Stimulated activated CD4-positive, alpha-beta T cell treated with anti-CD3 and anti-CD28 coated beads, Interleukin-4, amount 100 ng/mL, for 48 hours (primary cell): ENCODE results near the gene RAB5B.
A peak's percentile ranks its signal among the peaks of the same experiment; 100 is the strongest.
"Not testable (repeated sequence)": the region's sequence is repeated elsewhere in the genome, so short reads cannot be mapped to it uniquely, and the experiment has no call there.

Source experiments
- DNase-seq, 2 donors: peaks; one replicate each; pipeline ENCODE4 v3.0.0-alpha.2; 2020; ENCODE audit warnings: low read depth in 2 of 2

RAB5B gene

DNA sequence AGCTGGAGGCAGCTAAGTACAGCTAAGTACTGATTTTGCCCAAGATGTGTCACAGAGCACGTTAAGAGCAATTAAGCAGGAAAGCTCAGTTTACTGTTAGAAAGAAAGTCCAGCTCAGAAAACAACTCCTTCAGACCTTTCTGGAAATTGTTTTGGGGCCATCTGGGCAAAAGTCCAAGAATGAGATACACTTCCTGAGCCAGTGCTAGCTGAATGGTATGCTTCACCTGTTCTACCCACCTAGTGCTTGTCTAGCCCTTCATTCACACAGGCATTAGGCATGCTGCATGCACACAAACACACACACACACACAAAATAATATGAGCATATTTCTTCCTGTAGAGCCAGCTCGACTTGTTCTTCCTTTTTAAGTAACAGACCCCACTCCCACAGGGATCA lies 40.3 kb downstream of the RAB5B start:
- no peak for DNase-seq

DNA sequence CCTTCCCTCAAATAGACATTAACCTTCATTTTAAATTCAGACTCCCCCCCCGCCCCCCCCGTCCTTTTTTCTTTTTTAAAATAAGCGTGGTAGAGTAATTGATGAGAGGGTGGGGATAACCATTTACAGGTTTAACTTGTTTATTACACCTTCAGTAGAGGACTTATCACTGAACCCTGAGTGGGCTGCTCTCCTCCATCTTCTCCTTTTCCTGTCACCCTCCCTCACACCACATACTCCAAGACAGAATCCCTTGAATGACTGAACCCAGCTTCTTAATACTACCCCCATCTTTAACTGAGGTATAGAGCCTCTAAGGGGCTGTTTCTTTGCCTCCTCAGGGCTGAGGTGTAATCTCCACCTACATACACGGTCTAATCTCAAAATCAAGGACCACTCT lies 43.3 kb downstream of the RAB5B start:
- DNase-seq = no peak

DNA sequence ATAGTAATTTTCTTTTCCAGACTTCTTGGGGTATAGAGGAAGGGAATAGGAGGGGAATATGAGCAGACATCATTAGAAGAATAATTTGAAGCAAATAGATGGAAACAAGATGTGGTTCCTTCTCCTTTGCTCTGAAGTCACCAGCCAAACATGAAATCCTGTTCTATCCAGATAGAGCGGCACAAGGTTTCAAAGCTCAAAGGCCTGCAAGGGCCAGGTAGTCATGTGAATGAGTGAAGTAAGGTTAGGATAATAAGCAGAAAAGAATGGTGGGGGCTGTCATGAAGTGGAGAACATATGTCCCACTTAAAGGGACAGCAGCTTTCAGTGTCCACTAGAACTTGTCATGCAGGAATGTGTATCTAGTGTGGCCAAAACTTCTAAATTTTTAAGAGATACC lies 44.5 kb downstream of the RAB5B start:
- DNase-seq = no peak

DNA sequence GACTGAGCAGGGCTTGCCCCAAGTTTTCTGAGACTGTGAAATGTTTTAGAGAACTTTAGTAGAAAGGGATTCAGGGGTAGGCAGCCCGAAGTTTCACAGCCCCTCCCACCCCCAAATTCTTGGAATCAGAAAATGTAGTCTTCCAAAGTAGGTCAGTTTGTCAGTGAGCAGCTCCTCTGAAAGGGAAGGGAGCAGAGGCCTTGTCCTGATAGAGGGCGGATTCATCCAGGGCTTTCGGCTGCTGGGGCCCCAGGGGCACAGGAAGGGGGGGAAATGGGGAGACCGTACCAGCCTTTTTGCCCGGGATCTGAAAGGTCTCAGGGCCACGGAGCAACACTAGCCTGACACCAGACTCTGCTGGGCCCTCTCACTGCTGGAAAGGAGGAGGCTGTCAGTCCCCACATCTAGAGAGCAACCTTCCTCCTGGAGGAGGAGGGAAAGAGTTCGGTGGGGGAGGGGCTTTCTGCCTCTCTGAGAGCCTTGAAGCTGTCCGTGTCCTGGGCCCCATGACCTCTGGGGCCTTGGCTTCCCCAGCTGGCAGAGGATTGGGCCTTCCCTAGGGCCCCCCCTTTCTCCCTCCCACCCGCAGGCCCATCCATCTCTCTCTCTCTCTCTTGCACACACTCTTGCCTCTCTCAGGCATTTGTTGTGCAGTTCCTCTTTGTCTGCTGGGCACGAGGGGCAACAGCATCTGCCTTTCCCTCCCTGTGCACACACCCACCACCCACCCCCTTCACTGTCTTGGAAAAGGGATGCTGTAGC lies 46.7 kb downstream of the RAB5B start, which contains the start of gene IKZF4:
Gene IKZF4, plus strand, starts transcription at position 621 of the 762 bp plus-strand sequence. CDS start 451 bp downstream, outside the sequence.
- DNase-seq = no peak

DNA sequence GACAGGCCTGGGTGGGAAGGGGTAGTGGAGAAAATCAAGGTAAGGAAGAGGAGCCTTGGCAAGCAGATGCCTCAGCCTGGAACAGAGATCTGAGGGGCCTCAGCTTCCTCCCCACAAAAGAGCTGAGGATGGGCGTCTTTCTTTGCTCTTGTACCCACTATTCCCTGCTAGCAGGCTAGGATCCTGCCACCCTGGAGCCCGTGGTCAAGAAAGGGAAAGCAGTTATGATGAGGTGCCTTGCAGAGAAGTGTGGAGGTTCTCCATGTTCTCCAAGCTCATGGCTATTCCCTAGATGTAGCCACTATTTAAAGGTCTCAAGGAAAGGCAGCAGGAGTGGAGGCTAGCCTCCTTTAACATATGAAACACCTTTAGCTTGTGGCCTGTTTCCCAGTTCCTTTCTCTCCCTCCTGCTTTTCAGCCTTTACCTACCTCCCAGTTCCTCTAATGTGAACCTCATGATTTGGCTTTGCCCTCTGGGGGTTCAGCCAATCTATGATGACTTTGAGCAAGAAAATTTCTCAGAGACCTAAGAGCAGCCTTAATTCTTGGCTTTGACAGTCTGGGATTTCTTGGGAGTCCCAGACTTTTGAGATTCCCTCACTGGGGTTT lies 48.1 kb downstream of the RAB5B start:
- DNase-seq = no peak

DNA sequence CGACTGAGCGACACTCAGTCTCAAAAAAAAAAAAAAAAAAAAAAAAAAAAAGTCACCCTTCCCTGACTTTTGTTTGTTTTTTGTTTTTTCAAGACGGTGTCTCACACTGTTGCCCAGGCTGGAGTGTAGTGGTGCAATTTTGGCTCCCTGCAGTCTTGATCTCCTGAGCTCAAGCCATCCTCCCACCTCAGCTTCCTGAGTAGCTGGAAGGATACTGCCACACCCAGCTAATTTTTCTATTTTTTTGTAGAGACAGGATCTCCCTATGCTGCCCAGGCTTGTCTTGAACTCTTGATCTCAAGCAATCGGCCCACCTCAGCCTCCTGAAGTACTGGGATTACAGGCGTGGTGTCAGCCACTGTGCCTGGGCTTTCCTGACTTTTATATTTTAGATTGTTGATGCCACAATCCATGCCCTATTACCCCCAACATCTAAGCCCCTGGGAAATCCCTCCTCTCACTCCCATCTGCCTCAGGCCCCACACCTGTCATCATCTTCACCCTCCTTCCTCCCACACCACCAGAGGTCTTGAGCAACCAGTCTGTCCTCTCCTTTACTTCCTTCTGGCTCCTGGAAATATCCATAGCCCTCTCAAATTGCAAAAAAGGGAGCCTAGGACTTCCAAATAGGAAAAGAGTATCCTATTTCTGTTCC lies 54.8 kb downstream of the RAB5B start:
- DNase-seq = no peak

DNA sequence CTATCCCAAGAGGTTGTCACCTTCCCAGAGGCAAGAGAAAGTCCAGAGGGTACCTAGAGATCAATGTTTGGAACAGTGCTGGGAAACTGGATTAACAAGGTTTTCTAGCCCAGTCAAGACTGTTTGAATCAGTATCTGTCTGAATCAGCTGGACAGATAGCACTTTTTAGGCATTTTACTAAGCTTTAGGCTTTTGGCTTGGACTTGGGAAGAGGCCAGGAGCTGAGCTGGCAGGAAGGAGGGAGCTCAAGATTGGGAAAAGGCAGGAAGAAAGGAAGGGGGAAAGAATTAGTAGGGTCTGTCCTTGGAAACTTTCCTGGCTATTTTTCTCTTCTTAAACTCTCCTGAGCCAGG lies 55.3 kb downstream of the RAB5B start:
- no peak for DNase-seq

DNA sequence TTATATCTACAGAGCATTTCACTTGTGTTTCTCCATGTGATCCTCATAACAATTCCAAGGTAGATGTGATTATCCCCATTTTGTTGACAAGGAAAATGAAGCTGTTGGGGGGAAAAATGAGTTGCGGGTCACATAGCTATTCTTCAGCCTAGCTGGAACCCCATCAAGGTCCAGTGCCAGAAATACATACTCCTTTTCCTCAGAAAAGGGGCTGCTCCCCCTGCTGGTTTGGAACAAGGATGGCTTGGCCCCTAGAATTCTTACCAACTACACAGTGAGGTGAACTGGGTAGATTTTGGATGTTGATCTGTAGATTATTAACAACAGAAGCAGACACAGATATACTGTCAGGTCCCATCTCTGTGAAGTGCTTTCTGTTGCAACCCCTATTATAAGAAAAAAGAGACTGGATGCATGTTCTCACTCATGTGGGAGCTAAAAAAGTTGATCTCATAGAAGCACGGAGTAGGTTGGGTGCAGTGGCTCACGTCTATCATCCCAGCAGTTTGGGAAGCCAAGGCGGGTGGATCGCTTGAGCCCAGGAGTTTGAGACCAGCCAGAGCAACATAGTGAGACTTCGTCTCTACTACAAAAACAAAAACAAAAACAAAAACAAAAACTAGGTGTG lies 55.9 kb downstream of the RAB5B start:
- DNase-seq = peak in 1 of 2 donors; percentile 27

DNA sequence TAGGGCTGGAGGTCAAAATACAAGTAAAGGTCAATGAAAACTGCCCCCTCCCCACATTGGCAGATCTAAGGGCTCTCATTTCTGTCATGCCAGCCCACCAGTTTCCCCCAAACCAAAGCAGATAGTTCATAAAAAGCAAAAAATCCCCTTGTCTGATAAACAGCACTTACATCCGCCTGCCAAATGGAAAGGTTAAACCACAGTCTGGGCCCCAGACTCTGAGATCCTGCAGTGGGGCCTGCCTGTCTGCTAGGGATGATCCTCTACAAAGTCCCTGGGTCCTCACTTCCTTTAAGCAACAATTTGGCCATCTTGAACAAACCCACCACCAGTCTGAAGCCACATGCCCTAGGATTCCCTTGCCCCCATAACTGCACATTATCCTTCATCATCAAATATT lies 58.1 kb downstream of the RAB5B start:
- no peak for DNase-seq

DNA sequence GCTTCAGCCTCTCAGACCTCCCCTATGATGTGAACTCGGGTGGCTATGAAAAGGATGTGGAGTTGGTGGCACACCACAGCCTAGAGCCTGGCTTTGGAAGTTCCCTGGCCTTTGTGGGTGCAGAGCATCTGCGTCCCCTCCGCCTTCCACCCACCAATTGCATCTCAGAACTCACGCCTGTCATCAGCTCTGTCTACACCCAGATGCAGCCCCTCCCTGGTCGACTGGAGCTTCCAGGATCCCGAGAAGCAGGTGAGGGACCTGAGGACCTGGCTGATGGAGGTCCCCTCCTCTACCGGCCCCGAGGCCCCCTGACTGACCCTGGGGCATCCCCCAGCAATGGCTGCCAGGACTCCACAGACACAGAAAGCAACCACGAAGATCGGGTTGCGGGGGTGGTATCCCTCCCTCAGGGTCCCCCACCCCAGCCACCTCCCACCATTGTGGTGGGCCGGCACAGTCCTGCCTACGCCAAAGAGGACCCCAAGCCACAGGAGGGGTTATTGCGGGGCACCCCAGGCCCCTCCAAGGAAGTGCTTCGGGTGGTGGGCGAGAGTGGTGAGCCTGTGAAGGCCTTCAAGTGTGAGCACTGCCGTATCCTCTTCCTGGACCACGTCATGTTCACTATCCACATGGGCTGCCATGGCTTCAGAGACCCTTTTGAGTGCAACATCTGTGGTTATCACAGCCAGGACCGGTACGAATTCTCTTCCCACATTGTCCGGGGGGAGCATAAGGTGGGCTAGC lies 60.9 kb downstream of the RAB5B start:
- no peak for DNase-seq

DNA sequence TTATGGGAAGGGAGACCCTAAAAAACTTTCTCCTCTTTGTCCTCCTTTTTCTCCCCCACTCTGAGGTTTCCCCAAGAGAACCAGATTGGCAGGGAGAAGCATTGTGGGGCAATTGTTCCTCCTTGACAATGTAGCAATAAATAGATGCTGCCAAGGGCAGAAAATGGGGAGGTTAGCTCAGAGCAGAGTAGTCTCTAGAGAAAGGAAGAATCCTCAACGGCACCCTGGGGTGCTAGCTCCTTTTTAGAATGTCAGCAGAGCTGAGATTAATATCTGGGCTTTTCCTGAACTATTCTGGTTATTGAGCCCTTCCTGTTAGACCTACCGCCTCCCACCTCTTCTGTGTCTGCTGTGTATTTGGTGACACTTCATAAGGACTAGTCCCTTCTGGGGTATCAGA lies 63.3 kb downstream of the RAB5B start:
- DNase-seq = no peak

DNA sequence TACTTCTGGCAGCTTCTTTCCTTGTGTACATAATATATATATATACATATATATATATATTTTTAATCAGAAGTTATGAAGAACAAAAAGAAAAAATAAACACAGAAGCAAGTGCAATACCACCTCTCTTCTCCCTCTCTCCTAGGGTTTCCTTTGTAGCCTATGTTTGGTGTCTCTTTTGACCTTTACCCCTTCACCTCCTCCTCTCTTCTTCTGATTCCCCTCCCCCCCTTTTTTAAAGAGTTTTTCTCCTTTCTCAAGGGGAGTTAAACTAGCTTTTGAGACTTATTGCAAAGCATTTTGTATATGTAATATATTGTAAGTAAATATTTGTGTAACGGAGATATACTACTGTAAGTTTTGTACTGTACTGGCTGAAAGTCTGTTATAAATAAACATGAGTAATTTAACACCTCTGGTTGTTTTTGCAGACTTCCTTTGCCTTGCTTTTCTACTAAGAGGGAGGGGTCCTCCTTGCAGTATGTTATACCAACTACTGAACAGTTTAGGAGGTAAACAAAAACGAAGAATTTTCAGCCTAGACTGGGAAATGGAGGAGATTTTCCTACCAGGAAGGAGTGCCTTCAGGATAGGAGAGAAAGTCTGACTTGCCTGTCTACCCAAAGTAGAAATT lies 64.3 kb downstream of the RAB5B start:
- no peak for DNase-seq

DNA sequence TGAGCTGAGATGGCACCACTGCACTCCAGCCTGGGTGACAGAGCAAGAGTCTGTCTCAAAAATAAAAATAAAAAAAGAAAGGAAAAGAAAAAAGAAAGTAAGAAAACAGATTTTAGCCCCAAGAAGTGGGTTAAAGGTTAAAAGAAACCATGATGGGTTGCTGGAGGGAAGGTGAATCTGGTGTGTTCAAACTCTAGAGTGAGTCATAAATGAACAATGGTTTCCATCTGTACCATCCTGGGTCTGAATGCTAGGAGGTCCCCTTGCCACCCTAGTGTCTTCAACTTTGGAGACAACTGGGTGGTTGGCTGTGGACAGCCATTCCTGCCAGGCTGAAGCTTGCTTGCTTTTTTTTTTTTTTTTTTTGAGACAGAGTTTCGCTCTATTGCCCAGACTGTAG lies 66.3 kb downstream of the RAB5B start:
- DNase-seq = no peak

DNA sequence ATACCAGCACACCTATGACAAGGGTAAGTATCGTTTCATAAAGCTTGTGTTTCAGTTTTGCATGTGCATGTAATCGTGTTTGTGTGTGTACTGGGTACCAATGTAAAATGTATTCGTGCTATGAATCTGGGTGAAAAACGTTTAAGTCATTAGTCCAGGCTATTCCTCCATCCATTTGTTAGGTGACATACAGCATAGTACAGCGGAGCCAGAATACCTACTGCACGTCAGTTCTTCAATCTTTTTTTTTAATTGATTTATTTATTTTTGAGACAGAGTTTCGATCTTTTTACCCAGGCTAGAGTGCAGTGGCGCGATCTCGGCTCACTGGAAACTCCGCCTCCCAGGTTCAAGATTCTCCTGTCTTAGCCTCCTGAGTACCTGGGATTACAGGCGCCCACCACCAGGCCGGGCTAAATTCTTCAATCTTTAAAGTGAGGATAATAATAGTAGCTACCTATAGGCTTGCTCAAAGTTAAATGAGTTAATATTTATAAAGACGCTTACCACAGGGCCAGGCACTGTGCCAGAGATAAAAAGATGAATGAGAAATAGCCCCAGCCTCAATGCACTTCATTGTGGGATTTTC lies 67.2 kb downstream of the RAB5B start:
- no peak for DNase-seq

DNA sequence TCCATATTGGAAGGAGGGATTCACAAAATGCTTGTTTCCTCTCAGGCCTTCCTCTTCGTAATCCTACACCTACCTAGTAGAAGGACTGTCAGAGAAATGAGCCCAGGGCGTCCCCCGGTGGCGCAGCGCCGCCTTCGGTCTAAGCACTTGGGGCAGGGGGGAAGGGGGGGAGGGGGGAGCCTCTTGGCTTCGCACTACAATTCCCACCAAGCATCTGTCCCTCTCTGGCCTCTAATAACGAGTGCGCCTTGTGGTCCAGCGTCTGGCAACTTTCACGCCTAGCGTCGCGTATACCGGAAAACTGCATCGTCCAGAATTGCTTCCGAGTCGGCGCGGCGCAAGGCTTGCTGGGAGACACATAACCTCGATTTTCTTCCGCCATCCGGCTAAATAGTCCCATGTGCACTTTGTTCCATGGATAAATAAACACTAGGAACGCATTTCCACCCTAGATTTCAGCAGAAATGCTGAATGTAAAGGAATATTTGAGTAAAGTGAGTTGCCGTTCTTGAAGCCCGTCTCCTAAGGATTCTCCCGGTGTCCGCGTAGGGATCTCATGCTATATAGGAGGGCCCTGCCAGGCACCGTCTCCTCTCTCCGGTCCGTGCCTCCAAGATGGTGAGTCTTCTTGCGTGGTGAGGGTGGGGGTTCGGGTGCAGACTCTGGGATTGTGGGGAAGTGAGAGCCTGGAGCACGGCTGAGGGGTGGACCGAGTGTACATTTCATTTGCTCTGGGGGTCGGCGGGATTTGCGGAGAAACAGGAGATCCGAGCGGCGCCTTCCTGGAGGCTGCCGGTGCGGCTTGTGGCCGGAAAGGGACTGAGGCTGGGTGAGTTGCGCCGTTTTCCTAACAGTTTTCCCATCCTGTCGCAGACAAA lies 67.9 kb downstream of the RAB5B start, which contains the start of gene RPS26:
Gene RPS26, plus strand, starts transcription at position 367 of the 878 bp plus-strand sequence. Its CDS starts 249 bp downstream, at position 616.
- DNase-seq = peak; percentile 80 to 89

DNA sequence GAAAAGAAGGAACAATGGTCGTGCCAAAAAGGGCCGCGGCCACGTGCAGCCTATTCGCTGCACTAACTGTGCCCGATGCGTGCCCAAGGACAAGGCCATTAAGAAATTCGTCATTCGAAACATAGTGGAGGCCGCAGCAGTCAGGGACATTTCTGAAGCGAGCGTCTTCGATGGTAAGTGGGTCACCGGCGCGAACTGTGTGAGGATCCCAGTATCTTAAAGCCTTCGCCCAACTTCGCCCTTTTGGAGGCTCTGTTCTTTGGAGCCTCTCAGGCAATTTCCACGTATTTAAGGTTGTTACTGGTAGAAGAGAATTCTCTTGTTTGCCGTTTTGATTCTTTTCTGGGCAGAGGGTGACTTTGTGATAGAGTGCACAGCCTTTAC lies 68.5 kb downstream of the RAB5B start:
- DNase-seq = not testable (repeated sequence)

DNA sequence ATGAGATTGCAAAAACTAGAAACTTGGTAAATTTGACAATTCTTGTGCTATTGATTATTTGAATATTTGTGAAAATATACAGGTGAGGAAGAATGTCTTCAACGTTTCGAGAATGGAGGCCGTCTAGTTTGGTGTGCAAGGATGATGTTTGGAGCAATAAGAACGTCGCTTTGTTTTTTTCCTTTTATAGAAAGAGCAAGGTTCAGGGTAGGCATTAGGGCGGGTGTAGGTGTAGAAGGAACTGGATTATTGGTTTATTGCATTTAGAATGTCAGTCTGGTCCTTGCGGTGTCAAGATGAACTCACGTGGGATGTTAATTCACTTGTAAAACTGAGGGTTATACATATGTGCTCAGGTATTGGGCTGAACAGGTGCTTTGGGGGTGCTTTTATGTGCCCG lies 69.0 kb downstream of the RAB5B start:
- no peak for DNase-seq
